Measurements from ENCODE around the gene FOXP1.

DNA sequence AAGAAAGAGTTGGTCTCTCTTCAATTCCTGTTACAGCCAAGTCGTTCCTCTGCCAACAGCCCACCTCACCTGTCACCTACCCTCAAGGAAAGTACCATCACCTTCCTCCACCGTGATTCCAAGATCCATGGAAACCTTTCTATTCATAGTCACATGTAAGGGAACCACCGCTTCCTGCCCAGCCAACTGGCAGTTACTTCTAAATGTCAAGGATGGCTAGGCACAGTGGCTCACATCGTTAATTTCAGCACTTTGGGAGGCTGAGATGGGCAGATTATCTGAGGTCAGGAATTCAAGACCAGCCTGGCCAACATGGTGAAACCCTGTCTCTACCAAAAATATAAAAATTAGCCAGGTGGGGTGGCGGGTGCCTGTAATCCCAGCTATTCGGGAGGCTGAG is 82.8 kb downstream of the FOXP1 start:
- TF ChIP-seq, protein P1, sequence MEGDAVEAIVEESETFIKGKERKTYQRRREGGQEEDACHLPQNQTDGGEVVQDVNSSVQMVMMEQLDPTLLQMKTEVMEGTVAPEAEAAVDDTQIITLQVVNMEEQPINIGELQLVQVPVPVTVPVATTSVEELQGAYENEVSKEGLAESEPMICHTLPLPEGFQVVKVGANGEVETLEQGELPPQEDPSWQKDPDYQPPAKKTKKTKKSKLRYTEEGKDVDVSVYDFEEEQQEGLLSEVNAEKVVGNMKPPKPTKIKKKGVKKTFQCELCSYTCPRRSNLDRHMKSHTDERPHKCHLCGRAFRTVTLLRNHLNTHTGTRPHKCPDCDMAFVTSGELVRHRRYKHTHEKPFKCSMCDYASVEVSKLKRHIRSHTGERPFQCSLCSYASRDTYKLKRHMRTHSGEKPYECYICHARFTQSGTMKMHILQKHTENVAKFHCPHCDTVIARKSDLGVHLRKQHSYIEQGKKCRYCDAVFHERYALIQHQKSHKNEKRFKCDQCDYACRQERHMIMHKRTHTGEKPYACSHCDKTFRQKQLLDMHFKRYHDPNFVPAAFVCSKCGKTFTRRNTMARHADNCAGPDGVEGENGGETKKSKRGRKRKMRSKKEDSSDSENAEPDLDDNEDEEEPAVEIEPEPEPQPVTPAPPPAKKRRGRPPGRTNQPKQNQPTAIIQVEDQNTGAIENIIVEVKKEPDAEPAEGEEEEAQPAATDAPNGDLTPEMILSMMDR (IDR thresholded peaks at IDR 0.05) = no peak
- no peak for TF ChIP-seq POLR2A (IDR thresholded peaks at IDR 0.05)

All from breast epithelium (tissue), 3 donors.